ENCODE data around the gene ZNF469.

The ZNF469 gene

GRCh38 chr16:88381820-88382451, 823 bp upstream of the ZNF469 start:
- H3K4me3 ChIP-seq (ENCODE audit: low read depth, low read length), result no peak overlapping the region
- TF ChIP-seq, protein P1, sequence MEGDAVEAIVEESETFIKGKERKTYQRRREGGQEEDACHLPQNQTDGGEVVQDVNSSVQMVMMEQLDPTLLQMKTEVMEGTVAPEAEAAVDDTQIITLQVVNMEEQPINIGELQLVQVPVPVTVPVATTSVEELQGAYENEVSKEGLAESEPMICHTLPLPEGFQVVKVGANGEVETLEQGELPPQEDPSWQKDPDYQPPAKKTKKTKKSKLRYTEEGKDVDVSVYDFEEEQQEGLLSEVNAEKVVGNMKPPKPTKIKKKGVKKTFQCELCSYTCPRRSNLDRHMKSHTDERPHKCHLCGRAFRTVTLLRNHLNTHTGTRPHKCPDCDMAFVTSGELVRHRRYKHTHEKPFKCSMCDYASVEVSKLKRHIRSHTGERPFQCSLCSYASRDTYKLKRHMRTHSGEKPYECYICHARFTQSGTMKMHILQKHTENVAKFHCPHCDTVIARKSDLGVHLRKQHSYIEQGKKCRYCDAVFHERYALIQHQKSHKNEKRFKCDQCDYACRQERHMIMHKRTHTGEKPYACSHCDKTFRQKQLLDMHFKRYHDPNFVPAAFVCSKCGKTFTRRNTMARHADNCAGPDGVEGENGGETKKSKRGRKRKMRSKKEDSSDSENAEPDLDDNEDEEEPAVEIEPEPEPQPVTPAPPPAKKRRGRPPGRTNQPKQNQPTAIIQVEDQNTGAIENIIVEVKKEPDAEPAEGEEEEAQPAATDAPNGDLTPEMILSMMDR (IDR thresholded peaks at IDR 0.05; ENCODE audit: low read depth, low read length), result no peak

DNA sequence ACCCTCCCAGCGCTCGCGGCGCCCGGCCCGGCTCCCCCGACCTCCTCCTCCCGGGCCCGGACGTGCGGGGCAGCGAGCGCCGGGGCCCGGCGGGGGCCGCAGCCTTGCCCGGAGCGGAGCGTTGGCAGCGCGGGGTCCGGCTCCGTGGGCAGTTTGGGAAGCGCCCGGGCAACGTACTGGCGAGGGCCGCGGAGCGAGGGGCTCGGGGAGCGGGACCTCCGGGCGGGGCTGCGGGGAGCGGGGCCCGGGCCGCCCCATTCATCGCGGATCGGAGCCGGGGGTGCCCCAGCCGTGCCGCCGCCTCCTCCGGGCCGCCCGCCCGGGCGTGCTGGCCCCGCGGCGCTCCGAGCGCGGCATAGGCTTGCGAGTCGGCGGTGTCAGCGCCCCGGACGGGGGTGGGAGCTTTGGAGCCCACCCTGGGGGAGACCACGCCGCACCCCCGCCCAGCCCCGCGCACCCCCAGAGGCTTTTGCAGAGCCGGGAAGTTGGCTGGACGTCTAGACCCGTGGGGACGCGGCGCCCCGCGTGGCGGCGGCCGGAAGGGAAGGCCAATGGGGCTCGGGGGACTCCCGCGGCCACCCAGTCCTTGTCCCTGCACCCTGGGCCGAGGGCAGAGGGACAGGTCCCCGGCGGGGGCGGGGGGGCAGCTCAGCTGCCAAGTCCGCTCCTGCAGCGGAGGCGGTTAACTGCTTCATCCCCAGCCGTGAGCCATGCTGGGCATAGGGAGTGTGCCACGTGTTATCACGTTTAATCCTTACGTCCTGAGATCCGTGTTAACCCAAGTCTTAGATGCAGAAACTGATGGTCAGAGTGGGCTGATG, 852 bp downstream of the ZNF469 start:
- TF ChIP-seq, protein P1 (IDR thresholded peaks at IDR 0.05; ENCODE audit: low read depth, low read length), result peak; percentile 73
- H3K4me3 ChIP-seq (ENCODE audit: low read depth, low read length), result peak overlapping the region; percentile 75

GRCh38 chr16:88384222-88385111, 1.7 kb downstream of the ZNF469 start:
- peak overlapping the region; percentile 75 for H3K4me3 ChIP-seq (ENCODE audit: low read depth, low read length)
- TF ChIP-seq, protein P1 (IDR thresholded peaks at IDR 0.05; ENCODE audit: low read depth, low read length), result no peak

GRCh38 chr16:88385112-88385594, 2.4 kb downstream of the ZNF469 start:
- TF ChIP-seq, protein P1 (IDR thresholded peaks at IDR 0.05; ENCODE audit: low read depth, low read length), result no peak
- peak overlapping the region; percentile 75 for H3K4me3 ChIP-seq (ENCODE audit: low read depth, low read length)

DNA sequence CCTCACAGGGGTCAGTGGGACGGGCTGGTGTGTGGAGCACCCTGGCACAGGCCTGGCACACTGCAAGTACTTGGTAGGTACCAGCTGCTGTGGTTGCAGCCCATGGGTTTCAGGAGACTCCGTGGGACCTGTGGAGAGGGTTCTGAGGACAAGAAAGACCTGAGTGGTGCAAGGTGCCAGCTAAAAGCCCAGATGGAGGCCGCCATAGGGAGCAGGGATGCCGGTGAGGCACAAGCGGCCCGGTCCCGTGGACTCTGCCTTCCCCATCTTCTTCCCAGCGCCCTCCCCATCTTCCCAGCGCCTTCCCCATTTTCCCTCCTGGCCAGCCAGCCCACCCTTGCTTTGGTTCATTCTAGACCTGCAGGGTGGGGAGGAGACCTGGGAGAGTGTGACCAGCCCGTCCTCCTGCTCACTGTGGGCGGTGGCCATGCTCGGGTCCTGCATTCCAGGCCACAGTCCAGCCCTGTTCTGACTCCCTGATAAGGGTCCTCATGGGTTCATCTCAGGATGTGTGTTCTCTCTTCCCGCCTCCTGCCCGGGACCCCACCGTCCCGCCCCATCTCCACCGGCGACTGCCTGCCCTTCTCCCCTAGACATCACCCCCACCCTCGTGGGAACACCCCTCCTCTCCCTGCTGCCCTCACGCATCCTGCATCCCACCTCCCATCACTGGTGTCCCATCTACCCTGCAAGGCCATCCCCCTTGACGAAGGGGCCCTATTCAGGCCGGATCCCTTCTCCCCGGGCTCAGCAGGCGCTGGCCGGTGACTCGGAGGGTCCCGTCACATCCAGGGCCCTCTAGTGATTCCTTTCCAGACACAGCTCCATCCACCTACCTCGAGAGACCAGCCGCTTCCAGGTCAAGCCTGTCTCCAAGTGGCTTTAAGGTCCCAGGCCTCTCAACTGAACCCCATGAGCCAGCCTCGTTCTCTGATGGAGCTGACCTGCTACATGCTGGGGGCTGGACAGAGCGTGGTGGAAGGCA, 3.4 kb downstream of the ZNF469 start:
- TF ChIP-seq, protein P1 (IDR thresholded peaks at IDR 0.05; ENCODE audit: low read depth, low read length), result no peak
- H3K4me3 ChIP-seq (ENCODE audit: low read depth, low read length), result no peak overlapping the region

- peak overlapping the region; percentile 27; the same call in 1 of the 2 replicates for H3K4me3 ChIP-seq (ENCODE audit: low read depth, low read length)
- TF ChIP-seq, protein P1 (IDR thresholded peaks at IDR 0.05; ENCODE audit: low read depth, low read length), result no peak
Observed at GRCh38 chr16:88387180-88387765, 4.5 kb downstream of the ZNF469 start.
